Stimulated activated CD8-positive, alpha-beta memory T cell treated with anti-CD3 and anti-CD28 coated beads, Interleukin-4, amount 100 ng/mL, for 1 hour (primary cell): ENCODE data around the gene LINGO1.

Experiments
- DNase-seq, 2 donors: peaks; one replicate each; pipeline ENCODE4 v3.0.0-alpha.2; 2020; ENCODE audit warnings: low read depth in 2 of 2, low spot score in 1 of 2

LINGO1 gene

GRCh38 chr15:77616072-77616471 lies 16.6 kb downstream of the LINGO1 start:
- DNase-seq: no peak

- DNase-seq: no peak
Measured at GRCh38 chr15:77615472-77615871, 17.2 kb downstream of the LINGO1 start.

DNA sequence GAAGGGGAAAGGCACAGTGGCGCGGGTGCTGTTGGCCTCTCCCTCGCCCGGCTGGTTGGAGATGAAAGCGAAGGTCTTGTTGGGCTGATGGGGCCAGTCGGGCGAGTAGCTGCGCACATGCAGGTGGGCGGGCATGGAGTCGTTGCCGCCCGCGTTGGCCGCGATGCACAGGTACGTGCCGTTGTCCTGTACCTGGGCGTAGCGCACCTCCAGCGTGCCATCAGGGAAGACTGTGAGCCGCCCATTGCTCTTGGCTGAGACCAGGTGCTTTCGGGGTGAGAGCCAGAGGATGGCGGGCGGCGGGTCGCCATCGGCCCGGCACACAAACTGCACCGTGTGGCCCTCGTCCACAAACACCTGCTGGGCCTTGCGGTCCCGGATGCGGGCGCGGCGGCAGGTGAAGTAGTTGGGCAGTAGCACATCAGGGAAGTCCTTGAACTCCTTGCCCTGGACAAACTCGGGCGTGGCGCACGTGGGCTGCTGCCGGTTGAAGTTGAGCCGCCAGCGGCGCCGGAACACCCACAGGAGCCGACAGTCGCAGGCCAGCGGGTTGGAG lies 18.4 kb downstream of the LINGO1 start:
- no peak for DNase-seq

DNA sequence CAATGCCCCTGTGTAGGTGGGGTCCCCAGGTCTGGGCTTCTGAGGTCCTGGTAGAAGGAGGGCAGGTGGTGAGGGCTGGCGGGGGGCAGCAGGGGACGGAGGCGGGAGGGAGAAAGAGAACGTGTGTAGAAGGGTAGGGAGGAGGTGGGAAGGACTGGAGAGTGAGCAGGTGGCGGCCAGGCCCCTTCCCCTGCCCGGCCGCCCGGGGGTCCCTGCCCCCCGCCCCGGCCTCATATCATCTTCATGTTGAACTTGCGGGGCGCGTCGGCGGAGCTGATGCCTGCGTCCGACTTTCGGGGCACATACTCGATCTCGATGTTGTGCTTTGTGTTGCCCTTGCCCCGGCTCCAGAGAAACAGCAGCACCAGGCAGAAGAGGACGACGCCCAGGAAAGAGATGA lies 18.9 kb downstream of the LINGO1 start:
- no peak for DNase-seq

GRCh38 chr15:77612958-77613601 lies 19.6 kb downstream of the LINGO1 start:
- DNase-seq: no peak

- DNase-seq: no peak
Measured at GRCh38 chr15:77611767-77612166, 20.9 kb downstream of the LINGO1 start.

GRCh38 chr15:77610731-77611130 lies 22.0 kb downstream of the LINGO1 start:
- DNase-seq: no peak

GRCh38 chr15:77609558-77609957 lies 23.2 kb downstream of the LINGO1 start:
- no peak for DNase-seq

DNA sequence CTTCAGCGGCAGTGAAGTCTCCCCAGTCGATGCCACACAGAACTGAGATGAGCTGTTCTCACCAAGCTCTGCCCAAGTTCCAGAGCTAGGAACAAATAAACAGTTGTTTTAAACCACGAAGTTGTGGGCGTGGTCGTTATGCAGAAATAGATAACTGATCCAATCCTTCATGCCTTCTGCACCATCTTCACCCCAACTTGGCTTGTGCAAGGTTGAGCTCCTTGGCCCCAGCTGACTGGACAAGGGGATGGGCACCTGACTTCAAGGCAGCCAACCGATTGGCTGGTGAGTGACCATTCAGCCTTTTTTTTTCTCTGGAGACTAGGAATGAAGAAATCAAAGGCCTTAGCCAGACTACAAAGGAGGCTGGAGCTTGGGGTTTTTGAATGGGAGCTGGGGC lies 23.9 kb downstream of the LINGO1 start:
- DNase-seq: no peak

DNA sequence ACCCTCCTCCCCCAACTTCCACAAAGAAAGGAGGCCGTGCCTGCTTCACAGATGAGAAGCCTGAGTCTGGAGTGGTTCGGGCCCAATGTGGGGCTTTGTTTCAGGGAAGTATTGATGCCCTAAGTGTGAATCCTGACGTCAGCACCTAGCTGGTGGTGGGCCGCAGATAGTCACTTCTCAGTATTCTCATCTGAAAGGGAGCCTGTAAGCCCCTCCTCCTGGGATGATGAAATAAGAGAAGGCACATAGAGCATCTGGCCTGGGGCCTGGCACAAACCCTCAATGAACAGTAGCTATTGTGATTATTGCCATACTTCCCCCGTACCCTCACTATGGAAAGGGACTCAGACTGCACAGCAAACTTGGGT lies 24.8 kb downstream of the LINGO1 start:
- no peak for DNase-seq

- no peak for DNase-seq
Measured at GRCh38 chr15:77607111-77607893, 25.4 kb downstream of the LINGO1 start.

DNA sequence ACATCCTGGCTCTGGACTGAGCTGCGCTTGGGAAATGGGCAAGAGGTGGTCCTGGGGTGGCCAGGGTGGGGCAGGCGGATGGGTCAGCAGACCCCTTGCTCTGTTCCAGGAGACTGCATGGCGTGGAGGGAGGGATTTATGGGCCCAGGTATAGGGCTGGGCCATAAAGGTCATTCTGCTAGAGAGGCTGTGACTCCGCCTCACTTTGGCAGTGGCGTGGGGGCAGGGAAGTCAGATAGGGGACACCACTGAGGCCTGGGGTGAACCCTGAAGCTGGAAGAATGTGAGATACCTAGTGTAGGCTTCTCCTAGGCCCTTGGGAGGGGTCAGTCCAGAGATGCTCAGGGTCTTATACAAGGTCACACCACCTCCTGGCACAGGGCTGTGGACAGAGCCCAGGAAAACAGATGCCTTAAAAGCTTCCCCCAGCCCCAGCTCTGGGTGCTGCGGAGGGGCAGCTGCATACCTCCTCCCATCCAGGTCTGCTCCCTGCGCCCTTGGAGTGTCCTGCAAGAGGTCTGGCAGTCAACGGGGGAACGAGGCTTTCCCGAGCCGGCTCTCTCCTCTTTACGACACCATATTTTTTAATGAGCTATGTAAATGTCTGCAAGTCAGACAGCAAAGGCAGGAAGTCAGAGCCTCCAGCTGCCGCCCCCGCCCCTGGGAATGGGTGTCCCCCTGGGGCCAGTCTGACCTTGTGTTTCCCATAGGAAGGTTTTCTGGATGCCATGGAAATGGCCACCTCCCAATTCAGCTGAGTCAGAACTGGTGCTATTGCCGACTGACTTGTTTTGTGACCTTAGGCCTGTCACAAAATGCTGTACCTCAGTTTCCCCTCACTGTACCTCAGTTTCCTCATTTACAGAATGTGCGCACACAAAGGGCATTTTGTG lies 26.3 kb downstream of the LINGO1 start:
- DNase-seq: no peak

DNA sequence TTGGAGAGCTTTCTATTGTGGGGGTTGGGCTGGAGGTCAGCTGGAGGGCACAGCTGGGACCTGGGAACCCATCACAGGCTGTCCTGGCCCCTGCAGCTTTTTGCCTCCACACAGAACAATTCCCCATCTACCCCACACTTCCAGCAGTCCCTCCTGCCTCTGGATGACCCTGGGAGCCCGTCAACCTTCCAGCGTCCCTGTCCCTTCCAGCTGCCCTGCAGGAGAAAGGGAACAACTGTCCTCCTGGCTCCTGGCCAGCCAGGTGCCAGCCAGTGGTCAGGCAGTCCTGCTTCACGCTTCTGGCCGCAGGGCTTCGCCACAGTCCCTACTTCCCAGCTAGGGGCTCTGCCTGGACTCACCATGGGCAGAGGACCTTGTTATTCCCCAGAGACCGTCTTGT lies 27.2 kb downstream of the LINGO1 start:
- DNase-seq: no peak

- DNase-seq: no peak
Measured at GRCh38 chr15:77604973-77605372, 27.7 kb downstream of the LINGO1 start.

- no peak for DNase-seq
Measured at GRCh38 chr15:77603611-77604336, 28.9 kb downstream of the LINGO1 start.

DNA sequence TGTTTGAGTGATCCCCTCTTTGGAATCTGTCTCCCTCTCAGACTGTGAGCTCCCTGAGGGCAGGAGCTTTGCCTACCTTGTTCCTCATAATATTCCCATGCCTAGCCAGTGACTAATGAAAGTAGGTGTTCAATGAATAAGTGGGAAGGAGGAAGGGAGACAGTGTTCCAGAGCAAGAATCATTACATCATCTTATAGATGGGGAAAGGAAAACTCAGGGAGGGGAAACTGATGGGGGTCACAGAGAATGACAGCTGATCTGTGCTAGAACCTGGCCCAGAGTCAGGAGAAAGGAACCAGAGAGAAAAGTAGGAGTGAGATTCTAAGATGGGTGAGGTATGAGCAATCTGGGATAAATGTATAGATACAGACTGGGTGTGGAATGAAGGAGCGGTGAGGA lies 29.9 kb downstream of the LINGO1 start:
- no peak for DNase-seq

DNA sequence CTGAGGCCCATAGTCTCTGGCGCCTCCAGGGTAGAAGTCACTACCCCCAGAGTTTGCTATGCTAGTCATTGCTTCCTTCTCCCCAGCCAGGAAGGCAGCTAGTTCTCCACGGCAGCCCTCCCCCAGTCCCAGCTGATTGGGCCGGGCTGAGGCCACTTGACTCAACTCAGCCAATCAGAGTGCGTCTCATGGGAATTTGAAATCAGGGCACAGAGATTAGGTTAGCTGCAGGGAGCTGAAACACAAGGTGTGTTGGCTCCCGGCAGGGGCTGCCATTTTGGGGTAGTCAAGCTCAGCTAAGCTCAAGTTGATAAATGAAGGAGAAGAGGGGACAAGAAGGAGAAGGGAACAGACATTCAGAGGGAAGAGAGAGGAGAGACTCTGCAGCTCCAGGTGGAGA lies 32.8 kb downstream of the LINGO1 start:
- DNase-seq: no peak

DNA sequence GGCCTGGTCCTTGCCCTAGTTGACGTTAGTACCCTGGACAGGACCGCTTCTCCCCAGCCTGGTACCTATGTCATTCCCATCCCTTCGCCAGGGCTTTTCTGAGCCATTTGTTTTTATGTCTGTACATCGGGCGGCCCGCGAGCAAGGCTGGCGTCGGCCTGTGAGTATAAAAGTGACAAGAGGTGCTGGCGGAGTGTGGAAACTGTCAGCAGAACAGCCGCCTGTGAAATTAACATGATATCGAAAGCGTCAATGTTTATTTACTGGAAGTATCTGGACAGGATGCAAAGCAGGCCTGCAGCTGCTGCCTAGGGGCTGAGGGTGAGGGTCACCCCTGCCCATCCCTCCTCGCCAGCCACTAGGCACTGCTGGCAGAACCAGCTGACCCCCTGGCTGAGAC lies 33.4 kb downstream of the LINGO1 start:
- no peak for DNase-seq

DNA sequence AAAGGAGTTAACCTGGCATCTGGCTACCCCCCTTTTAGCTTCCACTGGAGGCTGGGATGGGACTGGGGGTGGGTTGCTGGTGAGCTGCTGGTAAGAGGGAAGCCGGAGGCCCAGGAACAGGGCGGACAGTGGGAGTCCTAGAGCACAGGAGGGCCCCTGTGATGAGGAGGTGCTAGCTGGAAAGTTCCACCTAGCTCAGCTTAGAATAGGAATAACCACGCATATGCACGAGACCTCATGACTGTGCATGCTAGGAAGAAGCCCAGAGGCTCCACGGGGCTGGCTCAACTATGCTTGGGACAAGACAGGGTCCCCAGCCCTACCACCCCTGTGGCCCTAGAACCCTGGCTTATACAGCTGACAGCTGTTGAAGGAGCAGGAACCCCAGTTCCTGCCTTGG lies 34.1 kb downstream of the LINGO1 start:
- DNase-seq: no peak

GRCh38 chr15:77597804-77598453 lies 34.8 kb downstream of the LINGO1 start:
- no peak for DNase-seq
